GM20000 (cell line): Measurements from ENCODE around the gene GORASP2.

Experiments
- DNase-seq: peaks from one replicate; pipeline ENCODE4 v3.0.0; 2012; ENCODE audit warnings: low spot score
- TF ChIP-seq, protein P1 (sequence below): IDR thresholded peaks from 2 replicates; pipeline ENCODE4 v1.5.1; 2012; ENCODE audit warnings: mild to moderate bottlenecking, control low read depth; ENCODE audit errors: extremely low read depth, missing control alignments

GORASP2 gene

DNA sequence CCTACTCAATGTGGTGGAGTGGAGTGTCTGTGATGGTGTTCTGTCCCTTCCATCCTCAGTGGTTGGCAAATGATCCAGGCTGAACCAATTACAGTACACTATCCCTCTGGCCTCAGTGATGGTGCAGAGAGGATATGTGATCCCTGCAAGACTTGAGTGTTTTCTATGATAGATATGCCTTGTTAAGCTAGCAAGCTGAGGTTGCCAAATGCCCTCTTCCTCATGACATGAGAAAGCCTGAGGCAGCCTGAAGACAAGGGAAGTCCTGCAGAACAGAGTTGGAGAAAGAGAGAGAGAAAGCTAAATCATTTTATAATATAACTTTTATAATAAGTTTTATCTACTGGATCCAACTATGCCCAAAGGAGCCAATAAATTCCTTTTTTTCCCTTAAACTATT lies 41.6 kb upstream of the GORASP2 start:
- TF ChIP-seq, protein P1, sequence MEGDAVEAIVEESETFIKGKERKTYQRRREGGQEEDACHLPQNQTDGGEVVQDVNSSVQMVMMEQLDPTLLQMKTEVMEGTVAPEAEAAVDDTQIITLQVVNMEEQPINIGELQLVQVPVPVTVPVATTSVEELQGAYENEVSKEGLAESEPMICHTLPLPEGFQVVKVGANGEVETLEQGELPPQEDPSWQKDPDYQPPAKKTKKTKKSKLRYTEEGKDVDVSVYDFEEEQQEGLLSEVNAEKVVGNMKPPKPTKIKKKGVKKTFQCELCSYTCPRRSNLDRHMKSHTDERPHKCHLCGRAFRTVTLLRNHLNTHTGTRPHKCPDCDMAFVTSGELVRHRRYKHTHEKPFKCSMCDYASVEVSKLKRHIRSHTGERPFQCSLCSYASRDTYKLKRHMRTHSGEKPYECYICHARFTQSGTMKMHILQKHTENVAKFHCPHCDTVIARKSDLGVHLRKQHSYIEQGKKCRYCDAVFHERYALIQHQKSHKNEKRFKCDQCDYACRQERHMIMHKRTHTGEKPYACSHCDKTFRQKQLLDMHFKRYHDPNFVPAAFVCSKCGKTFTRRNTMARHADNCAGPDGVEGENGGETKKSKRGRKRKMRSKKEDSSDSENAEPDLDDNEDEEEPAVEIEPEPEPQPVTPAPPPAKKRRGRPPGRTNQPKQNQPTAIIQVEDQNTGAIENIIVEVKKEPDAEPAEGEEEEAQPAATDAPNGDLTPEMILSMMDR, result no peak
- DNase-seq, result no peak

DNA sequence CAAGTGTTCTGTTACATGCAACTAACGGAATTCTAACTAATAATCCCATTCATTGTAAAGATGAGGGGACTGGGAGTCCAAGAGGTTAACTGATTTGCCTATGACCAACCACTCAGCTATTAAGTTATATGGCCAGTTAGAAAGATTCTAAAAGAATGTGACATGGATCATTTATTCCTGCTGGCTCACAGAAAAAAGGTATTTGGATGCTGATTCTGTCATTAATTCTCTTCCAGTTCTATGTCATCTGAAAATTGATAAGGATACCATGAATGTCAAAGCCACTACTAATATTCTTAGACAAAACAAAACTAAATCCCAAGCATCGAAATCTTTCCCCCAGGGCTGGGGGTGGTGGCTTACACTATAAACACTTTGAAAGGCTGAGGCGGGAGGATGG lies 41.2 kb upstream of the GORASP2 start:
- no peak for DNase-seq
- TF ChIP-seq, protein P1, result no peak

DNA sequence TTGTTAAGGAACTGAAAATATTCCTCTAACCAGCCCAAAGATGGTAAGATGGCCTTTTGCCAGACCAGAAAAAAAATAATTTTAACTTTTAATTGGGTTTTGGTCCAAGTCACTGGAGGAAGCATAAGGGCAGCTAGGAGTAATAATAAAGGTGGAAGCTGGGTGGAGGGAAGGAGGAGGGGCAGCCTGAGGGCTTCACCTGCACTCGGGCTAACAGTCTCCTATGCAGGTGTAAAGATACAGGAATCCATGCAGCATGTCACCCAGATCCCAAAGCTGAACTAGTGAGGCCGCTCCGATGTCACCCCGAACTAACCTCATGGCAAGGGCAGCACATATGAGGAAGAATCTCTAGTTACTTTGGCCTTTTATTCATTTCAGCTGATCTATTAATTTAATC lies 37.2 kb upstream of the GORASP2 start:
- TF ChIP-seq, protein P1, result no peak
- no peak for DNase-seq

DNA sequence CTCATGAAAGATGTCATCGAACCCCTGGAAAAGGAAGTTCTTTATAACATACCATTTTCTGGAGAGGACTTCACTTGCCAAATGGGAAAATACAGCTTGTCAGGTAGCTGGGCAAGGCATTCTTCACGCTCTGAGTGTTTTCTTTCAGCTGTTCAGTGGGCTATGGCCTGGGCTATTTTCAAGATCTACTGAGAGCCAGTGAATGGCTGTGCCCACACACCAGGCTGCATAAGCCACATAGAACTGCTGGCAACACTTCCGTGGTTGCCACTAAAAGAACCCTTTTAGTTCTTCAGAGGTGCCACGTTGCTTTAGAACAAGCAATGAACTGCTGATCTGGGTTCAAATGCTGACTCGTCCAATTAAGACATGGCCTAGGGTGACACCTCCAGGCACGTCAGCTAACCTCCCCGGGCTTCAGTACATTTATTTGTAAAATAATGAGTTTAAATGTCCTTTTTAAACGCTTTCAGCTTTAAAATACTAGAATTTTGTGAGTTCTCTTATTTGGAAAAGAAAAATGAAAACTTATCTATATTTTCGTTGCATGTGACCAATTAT lies 36.6 kb upstream of the GORASP2 start:
- TF ChIP-seq, protein P1, result no peak

DNA sequence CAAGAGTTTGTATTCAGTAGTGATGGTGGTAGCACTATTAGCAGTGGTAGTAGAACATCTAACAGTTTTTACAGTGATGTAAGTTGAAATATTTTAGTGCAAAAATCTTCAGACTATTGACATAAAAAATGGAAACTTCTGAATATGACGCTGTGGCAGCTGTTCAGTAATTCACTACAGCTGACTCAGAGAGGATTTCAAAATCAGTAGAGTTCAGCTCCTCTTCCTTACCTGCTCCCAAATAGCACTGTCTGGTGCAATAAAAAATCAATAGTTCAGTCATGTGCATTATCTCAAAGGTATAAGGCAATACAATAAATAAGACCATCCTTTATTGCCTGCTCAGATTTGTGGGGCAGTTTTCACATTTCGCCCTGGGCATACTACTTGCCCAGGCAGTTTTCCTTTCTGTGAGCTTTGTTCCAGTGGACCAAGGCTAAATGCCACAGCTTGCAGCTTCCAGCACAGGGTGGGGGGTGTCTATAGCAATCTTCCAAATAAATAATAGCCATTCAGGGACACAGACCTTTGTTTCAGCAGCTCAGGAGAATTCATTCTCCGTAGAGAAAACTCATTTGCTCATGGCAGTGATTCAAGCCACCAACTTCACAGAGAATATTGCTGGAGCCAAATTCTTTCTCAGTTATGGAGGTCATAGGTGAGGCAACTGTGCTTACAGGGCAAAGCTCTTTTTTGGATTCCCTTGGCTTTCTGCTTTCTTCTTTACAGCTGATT lies 33.9 kb upstream of the GORASP2 start:
- TF ChIP-seq, protein P1, result no peak
- no peak for DNase-seq

More for the DNA sequence above, 36.6 kb upstream of the GORASP2 start:
- no peak for DNase-seq

DNA sequence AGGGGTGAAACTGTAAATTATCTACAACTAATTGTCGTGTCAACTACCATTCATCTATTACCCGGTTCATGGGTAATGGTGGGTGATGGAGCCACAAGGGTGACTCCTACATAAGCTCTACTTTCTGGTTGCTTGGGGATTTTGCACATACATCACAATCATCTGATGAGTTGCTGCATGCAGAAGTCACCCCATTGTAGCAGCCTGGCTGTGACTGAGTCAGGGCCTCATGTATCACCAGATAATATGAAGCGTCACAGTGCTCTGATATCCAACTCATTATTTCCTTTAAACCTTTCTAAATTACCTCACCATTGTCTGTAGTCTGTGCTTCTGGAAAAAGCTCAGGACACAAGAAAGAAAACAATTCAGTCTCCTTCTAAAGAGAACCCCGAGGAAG lies 32.4 kb upstream of the GORASP2 start:
- no peak for DNase-seq
- TF ChIP-seq, protein P1, result no peak

DNA sequence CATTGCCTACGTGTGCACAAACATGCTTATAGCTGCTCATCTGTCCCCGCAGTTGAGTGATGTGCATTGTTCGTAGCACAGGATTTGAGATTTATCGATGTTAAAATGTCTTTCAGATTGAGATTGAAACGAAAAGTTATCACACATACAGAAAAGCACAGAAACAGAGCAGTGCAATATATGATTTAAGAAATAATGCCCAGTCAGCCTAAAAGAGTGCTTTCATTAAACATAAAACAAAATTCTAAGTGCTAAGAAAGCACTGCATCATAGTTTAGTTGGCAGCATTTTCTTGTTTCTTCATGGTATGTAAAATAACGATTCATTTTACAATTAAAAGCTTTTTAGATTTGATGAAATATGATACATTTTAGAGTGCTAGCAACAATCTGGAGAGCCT lies 31.9 kb upstream of the GORASP2 start:
- TF ChIP-seq, protein P1, result no peak
- no peak for DNase-seq
